ENCODE measurements around the gene SLMAP.

Gene SLMAP

DNA sequence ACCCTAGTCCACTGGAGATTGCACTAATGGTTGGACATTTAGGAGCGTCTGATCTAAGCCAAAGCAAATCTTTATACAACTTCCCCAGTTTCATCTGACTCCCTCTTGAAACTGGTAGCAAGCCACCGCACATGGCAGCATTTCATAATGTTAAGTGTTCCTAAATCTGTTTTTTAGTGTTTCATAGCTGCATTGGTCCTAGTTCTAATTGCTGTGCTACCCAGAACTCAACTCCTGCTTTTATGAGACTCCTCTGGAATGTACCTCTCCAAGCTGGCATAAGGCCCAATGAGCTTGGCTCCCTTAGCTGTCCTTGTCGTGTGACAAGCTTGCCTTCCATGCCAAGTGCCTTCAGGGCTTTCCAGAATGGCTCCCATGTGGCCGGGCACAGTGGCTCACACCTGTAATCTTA lies 186.8 kb downstream of the SLMAP start:
- Histone ChIP-seq H3K9me3 (ENCODE audit: control insufficient read depth in 2 of 2, low read length in 2 of 2) (no peaks in the 10 kb centered on the region), H3K4me1 (ENCODE audit: control insufficient read depth in 2 of 2, insufficient read depth in 2 of 2, low read length in 2 of 2) (peaks cover 0 to 3% of the 10 kb centered on the region in 2 donors), H3K9ac (ENCODE audit: low read depth in 1 of 2, low read length in 2 of 2) (no peak overlapping the region), H3K27me3 (ENCODE audit: control insufficient read depth in 2 of 2, insufficient read depth in 2 of 2, low read length in 2 of 2) (no peaks in the 10 kb centered on the region), H3K4me3 (ENCODE audit: low read length in 2 of 2) (no peak overlapping the region), H3K27ac (ENCODE audit: low read depth in 2 of 2, low read length in 2 of 2) (no peak overlapping the region), H3K36me3 (ENCODE audit: control insufficient read depth in 2 of 2, insufficient read depth in 2 of 2, low read length in 2 of 2) (no peaks in the 10 kb centered on the region)

- Histone ChIP-seq H3K27ac (ENCODE audit: low read depth in 2 of 2, low read length in 2 of 2) (no peak overlapping the region), H3K36me3 (ENCODE audit: control insufficient read depth in 2 of 2, insufficient read depth in 2 of 2, low read length in 2 of 2) (no peaks in the 10 kb centered on the region), H3K4me1 (ENCODE audit: control insufficient read depth in 2 of 2, insufficient read depth in 2 of 2, low read length in 2 of 2) (peaks cover 0 to 3% of the 10 kb centered on the region in 2 donors)
Measured at GRCh38 chr3:57943525-57944495, 187.7 kb downstream of the SLMAP start.

DNA sequence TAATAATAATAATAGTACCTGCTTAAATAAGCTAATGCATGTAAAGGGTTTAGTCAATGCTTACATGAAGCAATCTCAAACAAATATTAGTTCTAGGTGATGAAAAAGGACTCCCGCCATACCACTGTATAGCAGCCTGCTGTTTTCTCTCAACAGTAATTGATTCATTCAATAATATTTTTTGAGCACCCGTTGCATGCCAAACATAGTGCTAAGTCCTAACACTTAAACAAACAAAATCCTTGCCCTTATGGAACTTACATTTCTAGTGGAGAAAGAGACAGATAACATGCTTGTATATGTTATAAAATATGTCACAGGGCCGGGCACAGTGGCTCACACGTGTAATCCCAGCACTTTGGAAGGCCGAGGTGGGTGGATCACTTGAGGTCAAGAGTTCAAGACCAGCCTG lies 190.9 kb downstream of the SLMAP start:
- Histone ChIP-seq H3K27ac (ENCODE audit: low read depth in 2 of 2, low read length in 2 of 2) (no peak overlapping the region), H3K27me3 (ENCODE audit: control insufficient read depth in 2 of 2, insufficient read depth in 2 of 2, low read length in 2 of 2) (no peaks in the 10 kb centered on the region)

More at GRCh38 chr3:57943525-57944495, 187.7 kb downstream of the SLMAP start:
- H3K9ac ChIP-seq (ENCODE audit: low read depth in 1 of 2, low read length in 2 of 2): no peak overlapping the region
- H3K9me3 ChIP-seq (ENCODE audit: control insufficient read depth in 2 of 2, low read length in 2 of 2): no peaks in the 10 kb centered on the region
- no peaks in the 10 kb centered on the region for H3K27me3 ChIP-seq (ENCODE audit: control insufficient read depth in 2 of 2, insufficient read depth in 2 of 2, low read length in 2 of 2)
- no peak overlapping the region for H3K4me3 ChIP-seq (ENCODE audit: low read length in 2 of 2)

DNA sequence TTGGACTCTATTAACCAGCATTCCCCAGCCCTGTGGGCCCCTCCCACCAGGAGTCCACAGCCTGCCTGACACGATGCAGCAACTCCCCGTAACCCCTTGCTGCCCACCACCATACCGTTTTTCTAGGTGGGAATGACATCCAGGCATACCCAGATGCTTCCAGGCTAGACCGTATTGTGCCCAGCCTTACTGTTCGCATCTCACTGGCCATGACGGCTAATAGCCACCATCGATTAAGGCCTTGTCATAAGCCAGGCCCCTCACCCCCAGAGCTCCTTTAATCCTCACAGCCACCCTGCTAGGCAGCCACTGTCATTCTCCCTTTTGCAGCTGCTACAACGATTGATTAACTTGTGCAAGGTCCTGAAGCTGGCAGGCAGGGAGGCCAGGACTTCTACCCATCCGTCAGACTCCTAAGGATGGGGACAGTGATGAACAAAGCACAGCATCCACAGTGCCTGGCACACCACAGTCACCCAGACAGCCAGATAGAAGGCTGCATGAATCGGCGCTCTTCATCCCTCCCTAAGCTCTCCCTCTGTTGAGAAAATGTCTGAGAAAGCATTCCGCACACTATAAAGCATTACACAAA lies 192.1 kb downstream of the SLMAP start:
- Histone ChIP-seq H3K4me3 (ENCODE audit: low read length in 2 of 2) (no peak overlapping the region), H3K9ac (ENCODE audit: low read depth in 1 of 2, low read length in 2 of 2) (no peak overlapping the region), H3K27ac (ENCODE audit: low read depth in 2 of 2, low read length in 2 of 2) (peak overlapping the region in 1 of 2 donors; percentile 11)

More for the DNA sequence above, 190.9 kb downstream of the SLMAP start:
- Histone ChIP-seq H3K4me1 (ENCODE audit: control insufficient read depth in 2 of 2, insufficient read depth in 2 of 2, low read length in 2 of 2) (peaks cover 4 to 20% of the 10 kb centered on the region in 2 donors), H3K9me3 (ENCODE audit: control insufficient read depth in 2 of 2, low read length in 2 of 2) (no peaks in the 10 kb centered on the region), H3K4me3 (ENCODE audit: low read length in 2 of 2) (no peak overlapping the region), H3K36me3 (ENCODE audit: control insufficient read depth in 2 of 2, insufficient read depth in 2 of 2, low read length in 2 of 2) (no peaks in the 10 kb centered on the region), H3K9ac (ENCODE audit: low read depth in 1 of 2, low read length in 2 of 2) (no peak overlapping the region)

DNA sequence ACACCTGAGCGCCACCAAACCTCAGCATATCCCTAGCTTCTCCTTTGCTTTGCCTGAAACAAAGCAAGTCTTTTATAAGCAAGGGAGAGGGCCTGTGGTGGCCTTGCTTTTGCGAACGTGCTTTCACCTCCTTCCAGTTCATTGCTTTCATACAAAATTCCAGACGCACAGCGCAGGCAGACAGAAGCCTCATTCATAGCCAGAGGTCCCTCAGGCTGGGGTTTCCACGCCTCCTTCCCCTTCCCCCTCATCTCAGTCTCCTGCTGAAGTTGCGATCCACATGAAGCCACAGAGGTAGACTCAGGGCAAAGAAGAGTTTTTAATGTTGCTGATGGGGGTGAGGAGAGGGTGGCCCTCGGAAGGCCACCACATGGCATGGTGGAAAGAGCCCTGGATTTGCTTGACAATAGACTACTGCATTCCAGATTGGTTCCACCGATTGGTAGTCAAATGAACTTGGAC lies 192.7 kb downstream of the SLMAP start:
- H3K4me1 ChIP-seq (ENCODE audit: control insufficient read depth in 2 of 2, insufficient read depth in 2 of 2, low read length in 2 of 2): peaks cover 4 to 18% of the 10 kb centered on the region in 2 donors
- no peak overlapping the region for H3K4me3 ChIP-seq (ENCODE audit: low read length in 2 of 2)
- H3K9ac ChIP-seq (ENCODE audit: low read depth in 1 of 2, low read length in 2 of 2): no peak overlapping the region
- no peaks in the 10 kb centered on the region for H3K9me3 ChIP-seq (ENCODE audit: control insufficient read depth in 2 of 2, low read length in 2 of 2)
- H3K27me3 ChIP-seq (ENCODE audit: control insufficient read depth in 2 of 2, insufficient read depth in 2 of 2, low read length in 2 of 2): no peaks in the 10 kb centered on the region
- no peak overlapping the region for H3K27ac ChIP-seq (ENCODE audit: low read depth in 2 of 2, low read length in 2 of 2)
- H3K36me3 ChIP-seq (ENCODE audit: control insufficient read depth in 2 of 2, insufficient read depth in 2 of 2, low read length in 2 of 2): no peaks in the 10 kb centered on the region

More for the DNA sequence above, 192.1 kb downstream of the SLMAP start:
- Histone ChIP-seq H3K36me3 (ENCODE audit: control insufficient read depth in 2 of 2, insufficient read depth in 2 of 2, low read length in 2 of 2) (no peaks in the 10 kb centered on the region), H3K9me3 (ENCODE audit: control insufficient read depth in 2 of 2, low read length in 2 of 2) (no peaks in the 10 kb centered on the region), H3K4me1 (ENCODE audit: control insufficient read depth in 2 of 2, insufficient read depth in 2 of 2, low read length in 2 of 2) (peaks cover 4 to 18% of the 10 kb centered on the region in 2 donors), H3K27me3 (ENCODE audit: control insufficient read depth in 2 of 2, insufficient read depth in 2 of 2, low read length in 2 of 2) (no peaks in the 10 kb centered on the region)

DNA sequence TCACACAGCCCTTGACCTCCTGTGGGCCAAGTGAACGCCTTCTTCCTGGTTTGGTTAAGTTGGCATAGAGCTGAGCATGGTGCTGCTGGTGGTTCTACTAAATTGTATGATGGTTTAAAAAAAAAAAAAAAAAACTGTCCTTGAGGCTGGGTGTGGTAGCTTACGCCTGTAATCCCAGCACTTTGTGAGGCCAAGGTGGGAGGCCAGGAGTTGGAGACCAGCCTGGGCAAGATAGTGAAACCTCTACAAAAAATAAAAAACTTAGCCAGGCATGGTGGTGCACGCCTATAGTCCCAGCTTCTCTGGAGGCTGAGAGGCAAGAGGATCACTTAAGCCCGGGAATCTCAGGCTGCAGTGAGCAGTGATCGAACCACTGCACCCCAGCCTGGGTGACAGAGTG lies 193.2 kb downstream of the SLMAP start:
- Histone ChIP-seq H3K9me3 (ENCODE audit: control insufficient read depth in 2 of 2, low read length in 2 of 2) (no peaks in the 10 kb centered on the region), H3K27ac (ENCODE audit: low read depth in 2 of 2, low read length in 2 of 2) (peak overlapping the region in 1 of 2 donors; percentile 21), H3K9ac (ENCODE audit: low read depth in 1 of 2, low read length in 2 of 2) (no peak overlapping the region), H3K27me3 (ENCODE audit: control insufficient read depth in 2 of 2, insufficient read depth in 2 of 2, low read length in 2 of 2) (no peaks in the 10 kb centered on the region), H3K4me1 (ENCODE audit: control insufficient read depth in 2 of 2, insufficient read depth in 2 of 2, low read length in 2 of 2) (peaks cover 4 to 18% of the 10 kb centered on the region in 2 donors), H3K4me3 (ENCODE audit: low read length in 2 of 2) (no peak overlapping the region), H3K36me3 (ENCODE audit: control insufficient read depth in 2 of 2, insufficient read depth in 2 of 2, low read length in 2 of 2) (no peaks in the 10 kb centered on the region)

GRCh38 chr3:57949785-57950615 lies 193.9 kb downstream of the SLMAP start:
- Histone ChIP-seq H3K9me3 (ENCODE audit: control insufficient read depth in 2 of 2, low read length in 2 of 2) (no peaks in the 10 kb centered on the region), H3K9ac (ENCODE audit: low read depth in 1 of 2, low read length in 2 of 2) (no peak overlapping the region), H3K27ac (ENCODE audit: low read depth in 2 of 2, low read length in 2 of 2) (peak overlapping the region in 1 of 2 donors; percentile 21), H3K4me3 (ENCODE audit: low read length in 2 of 2) (no peak overlapping the region), H3K36me3 (ENCODE audit: control insufficient read depth in 2 of 2, insufficient read depth in 2 of 2, low read length in 2 of 2) (no peaks in the 10 kb centered on the region), H3K27me3 (ENCODE audit: control insufficient read depth in 2 of 2, insufficient read depth in 2 of 2, low read length in 2 of 2) (no peaks in the 10 kb centered on the region), H3K4me1 (ENCODE audit: control insufficient read depth in 2 of 2, insufficient read depth in 2 of 2, low read length in 2 of 2) (peaks cover 4 to 18% of the 10 kb centered on the region in 2 donors)

DNA sequence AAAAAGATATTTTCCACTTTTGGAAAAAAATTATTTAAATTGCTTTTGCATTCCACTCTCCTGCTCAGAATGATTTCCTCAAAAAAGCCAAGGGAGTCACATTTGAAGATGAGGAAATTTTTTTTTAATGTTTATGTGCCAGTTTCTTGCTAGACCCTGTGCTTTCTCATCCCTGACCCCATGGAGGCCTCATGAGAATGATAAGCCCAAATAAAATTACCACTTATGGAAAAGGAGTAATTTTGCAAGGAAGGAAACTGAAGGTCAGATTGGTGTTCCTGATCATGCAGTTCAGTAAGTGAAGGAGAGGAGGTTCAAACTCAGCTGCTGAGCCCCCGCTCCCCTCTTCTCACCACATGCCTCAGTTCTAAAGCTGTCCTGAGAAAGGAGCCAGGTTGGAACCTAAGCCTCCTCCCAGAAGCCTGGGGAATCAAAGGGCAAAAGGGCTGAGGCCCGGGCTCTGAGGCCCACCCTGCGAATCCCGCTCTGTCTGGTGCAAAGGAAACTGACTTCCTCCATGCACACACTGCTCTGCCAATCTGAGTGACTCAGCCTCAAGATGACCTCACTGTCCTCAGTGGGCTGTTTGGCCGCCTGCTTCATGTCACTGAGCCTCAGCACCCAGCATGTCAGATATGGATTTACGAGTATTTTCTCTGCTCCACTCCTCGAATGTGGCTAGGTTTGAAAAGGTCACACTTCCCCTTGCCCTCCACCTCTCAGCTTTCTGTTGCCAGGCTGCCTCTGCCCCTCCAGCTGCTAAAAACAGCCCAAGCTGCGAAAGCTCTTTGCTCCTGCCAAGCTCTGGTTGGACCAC lies 195.2 kb downstream of the SLMAP start:
- peak overlapping the region in 1 of 2 donors; percentile 42 for H3K9ac ChIP-seq (ENCODE audit: low read depth in 1 of 2, low read length in 2 of 2)
- H3K9me3 ChIP-seq (ENCODE audit: control insufficient read depth in 2 of 2, low read length in 2 of 2): no peaks in the 10 kb centered on the region
- peak overlapping the region; percentile 76 for H3K27ac ChIP-seq (ENCODE audit: low read depth in 2 of 2, low read length in 2 of 2)
- no peaks in the 10 kb centered on the region for H3K27me3 ChIP-seq (ENCODE audit: control insufficient read depth in 2 of 2, insufficient read depth in 2 of 2, low read length in 2 of 2)
- peaks cover 4 to 18% of the 10 kb centered on the region in 2 donors for H3K4me1 ChIP-seq (ENCODE audit: control insufficient read depth in 2 of 2, insufficient read depth in 2 of 2, low read length in 2 of 2)
- H3K36me3 ChIP-seq (ENCODE audit: control insufficient read depth in 2 of 2, insufficient read depth in 2 of 2, low read length in 2 of 2): no peaks in the 10 kb centered on the region
- H3K4me3 ChIP-seq (ENCODE audit: low read length in 2 of 2): no peak overlapping the region

DNA sequence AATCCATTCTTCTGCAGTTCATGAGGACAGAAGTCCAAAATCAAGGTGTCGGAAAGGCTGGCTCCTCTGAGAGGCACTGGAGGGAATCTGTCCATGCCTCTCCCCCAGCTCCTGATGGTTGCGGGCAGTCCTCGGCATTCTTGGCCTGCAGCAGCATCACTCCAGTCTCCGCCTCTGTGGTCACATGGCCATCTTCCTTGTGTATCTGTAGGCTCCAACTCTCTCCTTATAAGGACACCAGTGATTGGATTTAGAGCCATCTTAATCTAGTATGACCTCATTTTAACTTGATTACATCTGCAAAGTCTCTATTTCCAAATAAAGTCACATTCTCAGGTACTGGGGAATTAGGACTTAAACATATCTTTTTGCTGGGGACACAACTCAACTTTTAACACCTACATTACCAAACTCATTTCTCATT lies 196.1 kb downstream of the SLMAP start:
- Histone ChIP-seq H3K9ac (ENCODE audit: low read depth in 1 of 2, low read length in 2 of 2) (peak overlapping the region in 1 of 2 donors; percentile 42), H3K27me3 (ENCODE audit: control insufficient read depth in 2 of 2, insufficient read depth in 2 of 2, low read length in 2 of 2) (no peaks in the 10 kb centered on the region), H3K4me3 (ENCODE audit: low read length in 2 of 2) (no peak overlapping the region), H3K27ac (ENCODE audit: low read depth in 2 of 2, low read length in 2 of 2) (peak overlapping the region; percentile 76), H3K36me3 (ENCODE audit: control insufficient read depth in 2 of 2, insufficient read depth in 2 of 2, low read length in 2 of 2) (no peaks in the 10 kb centered on the region), H3K4me1 (ENCODE audit: control insufficient read depth in 2 of 2, insufficient read depth in 2 of 2, low read length in 2 of 2) (peaks cover 4 to 21% of the 10 kb centered on the region in 2 donors), H3K9me3 (ENCODE audit: control insufficient read depth in 2 of 2, low read length in 2 of 2) (no peaks in the 10 kb centered on the region)
